Mesenchymal stem cell (in vitro differentiated cells and primary cell): Measurements from ENCODE around the gene ORC1.

ENCODE experiments used
- DNase-seq: peaks from one replicate; pipeline ENCODE4 v3.0.0-alpha.2; 2013
- H2AFZ ChIP-seq: one replicate; pipeline ENCODE4 v1.6.1; 2013; ENCODE audit warnings: low read depth, mild to moderate bottlenecking, control low read depth, inconsistent platforms, low read length, moderate library complexity
- H2AK5ac ChIP-seq: 2 replicates; pipeline ENCODE4 v1.6.1; 2013; ENCODE audit warnings: low read length, moderate library complexity, mild to moderate bottlenecking, inconsistent platforms; ENCODE audit not compliant: severe bottlenecking
- H2BK120ac ChIP-seq: one replicate; pipeline ENCODE4 v1.6.1; 2013; ENCODE audit warnings: low read depth, mild to moderate bottlenecking, inconsistent platforms, low read length, moderate library complexity
- H2BK12ac ChIP-seq, 2 experiments: one replicate each; pipeline ENCODE4 v1.6.1; 2013; ENCODE audit warnings: inconsistent platforms in 2 of 2, low read length in 2 of 2, mild to moderate bottlenecking in 2 of 2, moderate library complexity in 2 of 2, control low read depth in 1 of 2
- H2BK15ac ChIP-seq: one replicate; pipeline ENCODE4 v1.6.1; 2013; ENCODE audit warnings: mild to moderate bottlenecking, low read depth, inconsistent platforms; ENCODE audit not compliant: poor library complexity, severe bottlenecking
- H2BK5ac ChIP-seq: 2 replicates; pipeline ENCODE4 v1.6.1; 2013; ENCODE audit warnings: low read depth, mild to moderate bottlenecking, low read length, control low read depth, inconsistent platforms; ENCODE audit not compliant: poor library complexity, severe bottlenecking
- H3K14ac ChIP-seq, 2 experiments: one replicate each; pipeline ENCODE4 v1.6.1; 2013; ENCODE audit warnings: inconsistent platforms in 2 of 2, low read length in 2 of 2, control low read depth in 1 of 2, mild to moderate bottlenecking in 1 of 2, moderate library complexity in 1 of 2
- H3K18ac ChIP-seq, 2 experiments: one replicate each; pipeline ENCODE4 v1.6.1; 2013; ENCODE audit warnings: inconsistent platforms in 2 of 2, low read length in 2 of 2, control low read depth in 1 of 2, low read depth in 1 of 2, mild to moderate bottlenecking in 1 of 2
- H3K23ac ChIP-seq, 2 experiments: one replicate each; pipeline ENCODE4 v1.6.1; 2013; ENCODE audit warnings: inconsistent platforms in 2 of 2, low read length in 2 of 2, mild to moderate bottlenecking in 2 of 2, moderate library complexity in 2 of 2, control low read depth in 1 of 2
- H3K27ac ChIP-seq: 2 replicates; pipeline ENCODE4 v1.5.1; 2013; ENCODE audit warnings: mild to moderate bottlenecking, moderate library complexity, low read length, control low read depth, inconsistent platforms; ENCODE audit not compliant: poor library complexity, severe bottlenecking
- H3K27me3 ChIP-seq, 2 experiments: 2 replicates each; pipeline versions ENCODE4 v1.6.1 to v1.7.0; 2013; ENCODE audit warnings: low read length in 2 of 2, mild to moderate bottlenecking in 2 of 2, moderate library complexity in 2 of 2, control low read depth in 1 of 2, inconsistent platforms in 1 of 2; ENCODE audit not compliant: control insufficient read depth in 1 of 2, insufficient read depth in 1 of 2
- H3K36me3 ChIP-seq, 2 experiments: 2 replicates each; pipeline versions ENCODE4 v1.6.1 to v1.7.0; 2013; ENCODE audit warnings: low read length in 2 of 2, control low read depth in 1 of 2, inconsistent platforms in 1 of 2, low read depth in 1 of 2, mild to moderate bottlenecking in 1 of 2; ENCODE audit not compliant: insufficient read depth in 2 of 2, control insufficient read depth in 1 of 2
- H3K4ac ChIP-seq, 2 experiments: one replicate each; pipeline ENCODE4 v1.6.1; 2013; ENCODE audit warnings: inconsistent platforms in 2 of 2, low read length in 2 of 2, mild to moderate bottlenecking in 2 of 2, moderate library complexity in 2 of 2, control low read depth in 1 of 2, low read depth in 1 of 2
- H3K4me1 ChIP-seq: 2 replicates; pipeline ENCODE4 v1.6.1; 2013; ENCODE audit warnings: low read depth, low read length, control low read depth; ENCODE audit not compliant: control insufficient read depth, insufficient read depth
- H3K4me2 ChIP-seq: 2 replicates; pipeline ENCODE4 v1.6.1; 2013; ENCODE audit warnings: low read length, mild to moderate bottlenecking, inconsistent platforms; ENCODE audit not compliant: poor library complexity, severe bottlenecking
- H3K4me3 ChIP-seq, 2 experiments: 2 replicates each; pipeline versions ENCODE4 v1.5.1 to v1.7.0; 2013; ENCODE audit warnings: low read length in 2 of 2, mild to moderate bottlenecking in 2 of 2, control low read depth in 1 of 2, low read depth in 1 of 2; ENCODE audit not compliant: insufficient read depth in 1 of 2
- H3K79me1 ChIP-seq: replicated peaks from 2 replicates; pipeline ENCODE4 v1.6.1; 2013; ENCODE audit warnings: mild to moderate bottlenecking, control low read depth, low read length, inconsistent platforms; ENCODE audit not compliant: poor library complexity, severe bottlenecking
- H3K9ac ChIP-seq: 2 replicates; pipeline ENCODE4 v1.7.0; 2013; ENCODE audit warnings: mild to moderate bottlenecking, low read length, moderate library complexity
- H3K9me3 ChIP-seq: 2 replicates; pipeline ENCODE4 v1.7.0; 2013; ENCODE audit warnings: mild to moderate bottlenecking, low read length; ENCODE audit not compliant: control insufficient read depth
- H4K8ac ChIP-seq: one replicate; pipeline ENCODE4 v1.6.1; 2013; ENCODE audit warnings: inconsistent platforms, mild to moderate bottlenecking, low read length, moderate library complexity
- H4K91ac ChIP-seq: one replicate; pipeline ENCODE4 v1.6.1; 2013; ENCODE audit warnings: mild to moderate bottlenecking, low read length, inconsistent platforms
- WGBS: methylation state at CpG from one replicate; pipeline ENCODE4 v1.1.7; 2013; ENCODE audit warnings: mixed read lengths; 5-methylcytosine and 5-hydroxymethylcytosine counted together

The ORC1 gene

GRCh38 chr1:52423055-52423454, 18.8 kb upstream of the ORC1 start:
- no peak overlapping the region for H3K4me2 ChIP-seq
- H2BK120ac ChIP-seq = no peak overlapping the region
- no peaks in the 10 kb centered on the region for H3K27me3 ChIP-seq
- no peak overlapping the region for H3K23ac ChIP-seq
- peaks cover 4% of the 10 kb centered on the region for H3K79me1 ChIP-seq
- no peak overlapping the region for H3K4me3 ChIP-seq
- H3K9ac ChIP-seq = no peak overlapping the region
- peaks cover 5 to 66% of the 10 kb centered on the region in 2 experiments for H3K36me3 ChIP-seq
- no peaks in the 10 kb centered on the region for H3K4me1 ChIP-seq
- H2BK15ac ChIP-seq = no peak overlapping the region
- no peak overlapping the region for H3K4ac ChIP-seq
- H4K8ac ChIP-seq = no peak overlapping the region
- WGBS = no CpG with 5 or more reads among the region's 2 CpGs
- H2BK12ac ChIP-seq = no peak overlapping the region
- H2AK5ac ChIP-seq = no peak overlapping the region
- no peak overlapping the region for H3K27ac ChIP-seq
- no peak overlapping the region for H2AFZ ChIP-seq
- no peaks in the 10 kb centered on the region for H3K9me3 ChIP-seq
- DNase-seq = no peak
- no peak overlapping the region for H3K14ac ChIP-seq
- H2BK5ac ChIP-seq = no peak overlapping the region
- H4K91ac ChIP-seq = no peak overlapping the region
- H3K18ac ChIP-seq = no peak overlapping the region

- H3K36me3 ChIP-seq = peaks cover 12 to 85% of the 10 kb centered on the region in 2 experiments
- no peak overlapping the region for H3K4ac ChIP-seq
- no peaks in the 10 kb centered on the region for H3K27me3 ChIP-seq
- H3K9me3 ChIP-seq = no peaks in the 10 kb centered on the region
- H3K23ac ChIP-seq = no peak overlapping the region
- H2BK120ac ChIP-seq = no peak overlapping the region
- H3K14ac ChIP-seq = no peak overlapping the region
- no peak overlapping the region for H3K27ac ChIP-seq
- no peak for DNase-seq
- no peak overlapping the region for H3K4me2 ChIP-seq
- no peaks in the 10 kb centered on the region for H3K4me1 ChIP-seq
- no CpG with 5 or more reads among the region's 1 CpG for WGBS
- no peak overlapping the region for H4K91ac ChIP-seq
- no peak overlapping the region for H2BK5ac ChIP-seq
- H2AFZ ChIP-seq = no peak overlapping the region
- H2AK5ac ChIP-seq = no peak overlapping the region
- H3K4me3 ChIP-seq = no peak overlapping the region
- H3K9ac ChIP-seq = no peak overlapping the region
- no peak overlapping the region for H2BK15ac ChIP-seq
- H3K79me1 ChIP-seq = peaks cover 4% of the 10 kb centered on the region
- H2BK12ac ChIP-seq = no peak overlapping the region
- no peak overlapping the region for H4K8ac ChIP-seq
- no peak overlapping the region for H3K18ac ChIP-seq
These were observed 16.5 kb upstream of the ORC1 start for GRCh38 chr1:52420713-52421112.

- H4K8ac ChIP-seq = no peak overlapping the region
- H3K18ac ChIP-seq = no peak overlapping the region
- no peak overlapping the region for H3K9ac ChIP-seq
- no peak overlapping the region for H3K4me3 ChIP-seq
- no peaks in the 10 kb centered on the region for H3K27me3 ChIP-seq
- H3K79me1 ChIP-seq = peaks cover 9% of the 10 kb centered on the region
- H2AFZ ChIP-seq = no peak overlapping the region
- 98% methylated on average over 2 of the region's 2 CpGs for WGBS
- DNase-seq = no peak
- no peak overlapping the region for H2BK120ac ChIP-seq
- no peaks in the 10 kb centered on the region for H3K9me3 ChIP-seq
- H2AK5ac ChIP-seq = no peak overlapping the region
- peaks cover 29 to 94% of the 10 kb centered on the region in 2 experiments for H3K36me3 ChIP-seq
- H3K23ac ChIP-seq = no peak overlapping the region
- no peak overlapping the region for H3K14ac ChIP-seq
- H2BK5ac ChIP-seq = no peak overlapping the region
- H2BK12ac ChIP-seq = no peak overlapping the region
- no peak overlapping the region for H3K27ac ChIP-seq
- H3K4ac ChIP-seq = no peak overlapping the region
- H4K91ac ChIP-seq = no peak overlapping the region
- no peaks in the 10 kb centered on the region for H3K4me1 ChIP-seq
- H3K4me2 ChIP-seq = no peak overlapping the region
- H2BK15ac ChIP-seq = no peak overlapping the region
These were observed 12.6 kb upstream of the ORC1 start for GRCh38 chr1:52416811-52417210.

- Histone ChIP-seq H2BK15ac (no peak overlapping the region), H3K14ac (no peak overlapping the region), H4K8ac (no peak overlapping the region), H3K4me1 (no peaks in the 10 kb centered on the region), H2AFZ (no peak overlapping the region), H2BK5ac (no peak overlapping the region), H2AK5ac (no peak overlapping the region), H3K18ac (no peak overlapping the region), H3K23ac (no peak overlapping the region), H3K4me3 (no peak overlapping the region), H3K9ac (no peak overlapping the region), H3K79me1 (peaks cover 8% of the 10 kb centered on the region), H2BK120ac (no peak overlapping the region), H3K27me3 (no peaks in the 10 kb centered on the region), H3K36me3 (peaks cover 29 to 90% of the 10 kb centered on the region in 2 experiments), H3K9me3 (no peaks in the 10 kb centered on the region), H2BK12ac (no peak overlapping the region), H3K27ac (no peak overlapping the region), H4K91ac (no peak overlapping the region), H3K4me2 (no peak overlapping the region), H3K4ac (no peak overlapping the region)
- no peak for DNase-seq
These were observed 10.7 kb upstream of the ORC1 start for GRCh38 chr1:52414942-52415341.
